Parathyroid adenoma (tissue), 2 donors: ENCODE results near the gene FAM53A.

Source experiments
- H2AFZ ChIP-seq: fragments of 300-600 bp; sonication (generic); one replicate; pipeline ENCODE4 v1.7.0; 2017; ENCODE audit warnings: antibody characterized with exemption, mild to moderate bottlenecking
- H3K27ac ChIP-seq: fragments of 300-600 bp; sonication (generic); one replicate; pipeline ENCODE4 v1.7.0; 2017
- H3K27me3 ChIP-seq: fragments of 300-600 bp; sonication (generic); one replicate; pipeline ENCODE4 v1.7.0; 2017; ENCODE audit warnings: low read length; ENCODE audit not compliant: control insufficient read depth, insufficient read depth
- H3K36me3 ChIP-seq: fragments of 300-600 bp; sonication (generic); one replicate; pipeline ENCODE4 v1.7.0; 2017; ENCODE audit warnings: low read length; ENCODE audit not compliant: control insufficient read depth, insufficient read depth
- H3K4me1 ChIP-seq: fragments of 300-600 bp; sonication (generic); one replicate; pipeline ENCODE4 v1.7.0; 2017; ENCODE audit warnings: control low read depth
- H3K4me2 ChIP-seq: fragments of 300-600 bp; sonication (generic); one replicate; pipeline ENCODE4 v1.7.0; 2017; ENCODE audit warnings: low read length
- H3K4me3 ChIP-seq: fragments of 300-600 bp; sonication (generic); one replicate; pipeline ENCODE4 v1.7.0; 2017; ENCODE audit warnings: low read depth, low read length
- H3K79me2 ChIP-seq: fragments of 300-600 bp; sonication (generic); one replicate; pipeline ENCODE4 v1.7.0; 2017; ENCODE audit warnings: control low read depth
- H3K9ac ChIP-seq: fragments of 300-600 bp; sonication (generic); one replicate; pipeline ENCODE4 v1.7.0; 2017; ENCODE audit warnings: mild to moderate bottlenecking
- H3K9me3 ChIP-seq: fragments of 300-600 bp; sonication (generic); one replicate; pipeline ENCODE4 v1.7.0; 2017; ENCODE audit warnings: low read length; ENCODE audit not compliant: control insufficient read depth
- CTCF ChIP-seq: fragments of 300-600 bp; sonication (generic); IDR thresholded peaks from one replicate; pipeline ENCODE4 v1.7.0; 2017; ENCODE audit warnings: antibody characterized with exemption, mild to moderate bottlenecking
- donor health status: primary hyperparathyroidism.

The FAM53A gene

GRCh38 chr4:1627417-1628313 is 56.4 kb downstream of the FAM53A start:
- no peak for TF ChIP-seq CTCF
- Histone ChIP-seq H3K9me3 (no peaks in the 10 kb centered on the region), H3K4me3 (no peak overlapping the region), H2AFZ (no peak overlapping the region), H3K36me3 (no peaks in the 10 kb centered on the region), H3K27ac (no peak overlapping the region), H3K4me1 (no peaks in the 10 kb centered on the region), H3K79me2 (no peaks in the 10 kb centered on the region), H3K9ac (no peak overlapping the region), H3K4me2 (no peak overlapping the region), H3K27me3 (no peaks in the 10 kb centered on the region)

GRCh38 chr4:1626941-1627340 is 57.2 kb downstream of the FAM53A start:
- Histone ChIP-seq H3K79me2 (no peaks in the 10 kb centered on the region), H3K9me3 (no peaks in the 10 kb centered on the region), H3K4me1 (no peaks in the 10 kb centered on the region), H3K27me3 (no peaks in the 10 kb centered on the region), H3K36me3 (no peaks in the 10 kb centered on the region), H3K27ac (no peak overlapping the region), H3K9ac (no peak overlapping the region), H3K4me3 (no peak overlapping the region), H2AFZ (no peak overlapping the region), H3K4me2 (no peak overlapping the region)
- TF ChIP-seq CTCF: no peak

- no peak for TF ChIP-seq CTCF
- H3K36me3 ChIP-seq: no peaks in the 10 kb centered on the region
- no peaks in the 10 kb centered on the region for H3K27me3 ChIP-seq
- H3K79me2 ChIP-seq: no peaks in the 10 kb centered on the region
- no peak overlapping the region for H3K9ac ChIP-seq
- no peaks in the 10 kb centered on the region for H3K4me1 ChIP-seq
- H3K4me3 ChIP-seq: no peak overlapping the region
- H3K4me2 ChIP-seq: no peak overlapping the region
- no peaks in the 10 kb centered on the region for H3K9me3 ChIP-seq
- H3K27ac ChIP-seq: no peak overlapping the region
- no peak overlapping the region for H2AFZ ChIP-seq
Observed at GRCh38 chr4:1626151-1626550, 58.0 kb downstream of the FAM53A start.

- H2AFZ ChIP-seq: no peak overlapping the region
- no peaks in the 10 kb centered on the region for H3K4me1 ChIP-seq
Observed at GRCh38 chr4:1625600-1626138, 58.4 kb downstream of the FAM53A start.

More at GRCh38 chr4:1625600-1626138, 58.4 kb downstream of the FAM53A start:
- H3K9ac ChIP-seq: no peak overlapping the region
- H3K4me2 ChIP-seq: no peak overlapping the region
- TF ChIP-seq CTCF: no peak
- no peaks in the 10 kb centered on the region for H3K9me3 ChIP-seq
- no peak overlapping the region for H3K4me3 ChIP-seq
- H3K27me3 ChIP-seq: no peaks in the 10 kb centered on the region
- no peaks in the 10 kb centered on the region for H3K79me2 ChIP-seq
- H3K36me3 ChIP-seq: no peaks in the 10 kb centered on the region
- H3K27ac ChIP-seq: no peak overlapping the region
